HG03432 (cell line): Measurements from ENCODE around the gene DAB2IP.

Source experiments
- ATAC-seq: cut with Tn5 transposase; IDR thresholded peaks from one replicate; pipeline ENCODE4 v1.9.1; 2021; ENCODE audit warnings: mild to moderate bottlenecking, moderate library complexity; ENCODE audit not compliant: unreplicated experiment

The DAB2IP gene

GRCh38 chr9:121773286-121773953 lies 122.0 kb downstream of the DAB2IP start:
- no peak for ATAC-seq

DNA sequence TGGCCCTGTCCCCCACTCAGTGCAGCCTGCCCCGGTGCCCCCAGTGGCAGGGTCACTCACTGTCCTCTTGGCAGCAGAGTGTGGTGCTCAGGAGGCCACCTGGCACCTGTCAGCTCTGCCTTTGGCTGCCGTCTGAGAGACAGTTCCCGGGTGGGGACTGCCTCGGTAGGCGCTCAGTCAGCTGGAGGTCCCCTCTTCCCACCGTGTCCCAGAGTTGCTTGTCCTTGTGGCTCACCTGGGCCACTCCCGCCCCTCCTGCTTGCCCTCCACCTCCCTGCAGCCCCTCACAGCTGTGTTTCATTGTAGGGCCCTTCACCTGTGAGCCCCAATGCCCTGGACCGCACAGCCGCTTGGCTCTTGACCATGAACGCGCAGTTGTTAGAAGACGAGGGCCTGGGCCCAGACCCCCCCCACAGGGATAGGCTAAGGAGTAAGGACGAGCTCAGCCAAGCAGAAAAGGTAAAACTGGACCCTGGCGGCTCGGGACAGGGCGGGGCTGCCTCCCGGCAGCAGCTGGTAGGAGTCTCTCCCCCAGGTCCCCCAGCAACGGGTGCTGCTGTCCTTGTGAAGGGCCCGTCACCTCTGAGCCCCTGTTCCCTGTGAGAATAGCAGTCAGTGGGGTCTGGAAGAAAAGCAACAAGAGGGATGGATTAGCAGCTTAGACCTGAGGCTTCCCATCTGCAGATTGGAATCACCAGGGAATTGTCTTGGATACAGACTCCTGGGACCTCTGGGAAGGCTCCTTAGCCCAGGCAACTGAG lies 122.7 kb downstream of the DAB2IP start:
- no peak for ATAC-seq

DNA sequence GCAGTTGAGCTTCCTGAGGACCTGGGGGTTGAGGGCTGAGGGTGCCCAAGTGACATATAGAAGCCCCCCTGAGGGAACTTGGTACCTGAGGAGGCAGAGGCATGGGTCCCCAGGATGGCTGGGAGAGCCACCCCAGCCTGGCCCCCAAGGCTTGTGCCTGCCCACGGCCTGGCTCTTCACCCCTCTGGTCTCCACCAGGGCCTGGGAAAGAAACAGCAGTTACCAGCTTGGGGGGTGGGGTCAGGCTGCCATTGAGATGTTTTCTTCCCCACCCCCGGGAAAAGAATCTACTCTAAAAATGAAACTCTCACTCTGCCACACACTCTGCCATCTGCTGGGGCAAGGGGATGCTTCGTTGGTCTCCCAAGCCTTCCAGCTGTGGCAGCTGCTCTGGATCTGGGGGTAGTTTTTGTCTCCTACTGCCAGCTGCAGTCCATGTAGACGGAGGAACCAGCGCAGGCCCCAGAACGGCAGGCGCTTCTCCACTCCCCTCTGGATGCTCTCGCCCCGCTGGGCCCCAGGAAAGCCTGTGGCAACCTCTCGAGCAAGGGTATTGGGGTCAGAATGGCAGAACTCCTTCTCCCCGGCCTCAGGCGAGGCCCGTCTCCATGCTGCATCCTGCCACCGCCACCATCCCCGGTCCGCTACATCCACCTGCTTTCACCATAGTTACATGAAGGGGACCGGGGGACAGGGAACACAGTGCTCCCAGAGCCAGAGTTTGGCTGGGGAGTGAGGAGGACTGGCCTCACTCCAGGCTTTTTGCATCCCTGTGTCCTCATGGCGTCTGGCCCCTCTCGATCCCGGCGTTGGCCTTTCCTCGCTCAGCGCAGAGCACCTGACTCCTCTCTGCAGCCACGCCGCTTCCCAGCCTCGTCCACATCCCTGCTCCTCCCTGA lies 123.5 kb downstream of the DAB2IP start:
- no peak for ATAC-seq

DNA sequence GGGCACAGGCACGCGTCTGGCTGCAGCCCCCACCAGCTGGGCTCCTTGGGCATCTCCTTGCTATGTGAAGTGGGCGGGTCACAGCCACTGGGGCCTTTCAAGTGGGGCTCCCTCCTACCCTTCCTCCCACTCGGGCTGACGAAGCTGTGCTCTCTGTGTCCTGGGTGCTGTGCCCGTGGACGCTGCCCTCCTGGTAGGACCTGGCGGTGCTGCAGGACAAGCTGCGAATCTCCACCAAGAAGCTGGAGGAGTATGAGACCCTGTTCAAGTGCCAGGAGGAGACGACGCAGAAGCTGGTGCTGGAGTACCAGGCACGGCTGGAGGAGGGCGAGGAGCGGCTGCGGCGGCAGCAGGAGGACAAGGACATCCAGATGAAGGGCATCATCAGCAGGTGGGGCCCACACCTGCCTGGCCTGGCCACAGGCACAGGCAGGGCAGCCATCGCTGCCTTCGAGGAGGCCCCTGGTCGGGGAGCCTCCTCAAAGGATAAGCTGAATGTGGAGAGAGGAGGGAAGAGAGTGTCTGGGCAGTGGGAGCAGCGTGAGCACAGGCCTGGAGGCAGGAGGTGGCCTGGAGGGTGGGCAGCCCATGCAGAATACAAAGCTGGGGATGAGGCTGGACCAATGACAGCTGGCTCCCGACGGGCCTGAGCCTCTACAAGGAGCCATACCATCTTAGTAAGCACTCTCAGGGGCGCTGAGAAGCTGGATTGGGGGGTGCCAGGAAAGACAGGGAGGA lies 124.7 kb downstream of the DAB2IP start:
- no peak for ATAC-seq

DNA sequence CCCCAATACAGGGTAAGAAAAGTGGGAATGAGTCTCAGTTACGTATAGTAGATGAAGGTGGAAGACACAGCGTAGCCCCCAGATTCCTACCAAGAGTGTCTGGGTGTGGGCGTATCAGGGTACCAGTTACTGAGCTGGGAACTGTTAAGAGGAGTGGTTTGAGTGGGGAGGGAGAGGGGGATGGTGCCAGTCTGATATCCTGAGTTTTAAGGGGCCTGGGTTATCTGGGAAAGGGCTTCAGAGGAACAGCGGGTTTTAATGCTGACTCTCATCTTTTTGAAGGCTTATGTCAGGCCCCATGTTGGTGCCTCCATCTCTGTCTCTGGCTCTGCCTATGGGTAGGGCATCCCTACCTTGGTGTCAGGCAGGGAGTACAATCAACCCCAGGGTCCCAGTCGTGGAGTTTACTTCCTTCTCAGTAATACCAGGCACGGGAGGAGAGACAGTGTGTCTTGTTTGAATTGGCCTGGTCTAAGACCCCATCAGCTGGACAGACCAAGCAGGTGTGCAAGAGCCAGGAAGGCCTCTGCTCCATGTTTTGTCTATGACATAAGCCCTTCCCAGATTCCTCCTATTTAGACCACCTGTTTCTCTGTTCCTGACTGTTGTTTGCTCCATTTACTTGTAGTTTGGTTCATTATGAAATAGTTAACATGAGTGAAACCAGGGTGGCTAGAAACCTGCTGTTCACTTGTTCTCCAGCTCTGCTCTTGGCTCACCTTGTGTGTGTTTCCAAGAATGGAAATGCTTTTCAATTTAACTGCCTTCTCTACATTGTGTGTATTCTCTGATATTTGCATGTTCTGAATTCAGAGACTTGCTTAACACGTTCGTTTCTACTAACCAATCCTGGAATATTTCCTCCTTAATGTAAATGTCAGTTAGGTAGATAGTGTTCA lies 125.6 kb downstream of the DAB2IP start:
- ATAC-seq = no peak

GRCh38 chr9:121778252-121779225 lies 127.1 kb downstream of the DAB2IP start:
- no peak for ATAC-seq

GRCh38 chr9:121779381-121780117 lies 128.1 kb downstream of the DAB2IP start:
- ATAC-seq = no peak

DNA sequence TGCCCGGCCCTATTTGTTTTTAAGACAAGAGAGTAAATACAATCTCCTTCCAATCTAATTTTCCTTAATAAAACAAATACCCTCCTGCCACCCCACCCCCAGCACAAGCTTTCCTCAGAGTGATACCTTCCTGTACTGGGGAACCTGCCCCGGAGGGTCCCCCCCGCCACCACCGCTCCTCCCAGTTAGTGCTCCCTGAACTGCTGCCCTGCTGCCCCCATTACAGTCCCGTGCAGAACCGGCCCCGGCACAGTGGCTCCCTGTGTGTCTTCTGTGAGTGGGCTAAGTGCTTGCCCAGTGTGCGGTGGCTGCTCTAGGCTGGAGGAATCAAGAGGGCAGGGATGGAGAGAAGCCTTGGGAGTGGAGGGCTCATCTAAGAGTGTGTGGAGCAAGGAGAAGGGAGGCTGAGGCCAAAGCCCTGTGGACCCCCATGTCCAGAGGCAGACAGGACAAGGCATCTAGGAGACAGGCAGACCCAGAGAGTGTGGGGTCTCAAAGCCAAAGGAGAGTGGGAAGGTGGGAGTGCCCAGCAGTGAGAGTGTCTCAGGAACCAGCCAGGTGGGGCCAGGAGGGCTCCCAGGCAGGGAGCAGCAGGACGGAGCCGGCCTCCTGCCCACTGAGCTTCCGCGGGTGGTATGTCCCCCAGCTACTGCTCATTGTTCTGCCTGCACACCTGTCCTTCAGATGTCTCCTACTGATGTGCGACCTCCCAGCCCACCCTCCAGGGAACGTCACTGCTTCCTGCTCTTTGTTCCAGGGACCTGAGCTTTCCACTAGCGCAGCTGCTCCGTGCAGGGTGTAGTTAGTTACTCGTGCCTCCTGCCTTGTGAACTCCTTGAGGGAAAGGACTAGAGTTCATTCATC lies 129.0 kb downstream of the DAB2IP start:
- no peak for ATAC-seq

GRCh38 chr9:121781145-121781548 lies 129.7 kb downstream of the DAB2IP start:
- ATAC-seq = no peak

- ATAC-seq = no peak
These were observed 130.4 kb downstream of the DAB2IP start for GRCh38 chr9:121781701-121782464.

DNA sequence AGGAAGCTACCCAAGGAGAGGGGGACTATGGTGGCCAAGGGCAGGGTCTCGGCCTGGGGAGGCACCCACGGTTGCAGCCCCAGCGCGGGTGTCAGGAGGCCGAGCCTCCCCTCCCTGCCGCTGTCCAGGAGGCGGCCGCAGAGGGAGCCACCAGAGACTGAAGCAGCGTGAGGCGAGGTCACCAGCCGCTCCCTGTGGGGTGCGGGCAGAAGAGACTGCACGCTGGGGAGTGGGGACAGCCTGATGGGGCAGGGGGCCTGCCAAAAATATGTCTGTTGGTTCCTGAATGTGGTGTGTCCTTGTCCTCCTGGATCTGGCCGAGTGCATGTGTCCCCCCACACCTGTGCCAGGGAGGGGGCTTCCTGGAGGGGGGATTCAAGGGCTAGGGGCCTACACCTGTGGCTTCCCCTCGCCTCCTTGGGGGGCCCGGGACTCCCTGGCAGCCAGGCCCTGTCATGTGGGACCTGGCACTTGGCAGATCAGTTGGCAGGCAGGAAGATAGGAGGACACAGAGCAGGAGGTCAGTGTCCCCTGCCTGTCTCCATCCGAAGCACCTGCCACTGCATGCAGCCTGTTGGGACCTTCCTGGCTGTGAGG lies 131.2 kb downstream of the DAB2IP start:
- no peak for ATAC-seq

- no peak for ATAC-seq
These were observed 131.7 kb downstream of the DAB2IP start for GRCh38 chr9:121783111-121783510.

- no peak for ATAC-seq
These were observed 132.4 kb downstream of the DAB2IP start for GRCh38 chr9:121783521-121784507.

- ATAC-seq = no peak
These were observed 133.4 kb downstream of the DAB2IP start for GRCh38 chr9:121784731-121785411.
